K562 (cell line): ENCODE data around the gene M6PR. TPM values are rescaled to one million over a fixed set of nuclear protein-coding genes. Genes with fewer than 3 reads are reported as not detected.

ENCODE experiments used
- GATAD2A ChIP-seq: fragments of 450-650 bp; IDR thresholded peaks from 2 replicates; pipeline ENCODE4 v1.6.1; 2017
- NFIX ChIP-seq: fragments of 250-450 bp; sonication (Bioruptor Pico); IDR thresholded peaks from 2 replicates; pipeline ENCODE4 v1.4.0; 2020; ENCODE audit warnings: low read depth, mild to moderate bottlenecking, moderate library complexity
- SNIP1 ChIP-seq: fragments of 450-650 bp; IDR thresholded peaks from 2 replicates; pipeline ENCODE4 v1.7.1; 2017; ENCODE audit warnings: low read depth, mild to moderate bottlenecking
- ZNF407 ChIP-seq: fragments of 450-650 bp; IDR thresholded peaks from 2 replicates; pipeline ENCODE4 v1.6.1; 2016; ENCODE audit warnings: low read depth
- ZNF79 ChIP-seq: fragments of 250-450 bp; sonication (Bioruptor Pico); IDR thresholded peaks from 2 replicates; pipeline ENCODE4 v1.4.0; 2020; ENCODE audit warnings: low read depth, mild to moderate bottlenecking, moderate library complexity
- polyA plus RNA-seq, 8 experiments: library from polyadenylated mRNA; depleted of rRNA in 4 of 8; stranded (reverse) in 5 of 8; unstranded in 3 of 8; fragments of >200 nt; fragmentation: Nextera tagmentation in 2 of 8; fragmentation: Illumina TruSeq in 1 of 8; extraction: Ambion mirVana in 2 of 8; extraction: Trizol in 1 of 8; gene quantifications; 2 replicates each; pipeline versions ENCODE4 v1.2.1 to v1.2.3, GENCODE V29; 2011 to 2014; ENCODE audit warnings: inconsistent platforms in 1 of 8, missing spikeins in 1 of 8
- total RNA-seq, 7 experiments: library from RNA; depleted of rRNA in 6 of 7; stranded (reverse); fragments of >200 nt in 6 of 7; fragmentation: Illumina TruSeq in 2 of 7; extraction: Trizol in 2 of 7; gene quantifications; 2 replicates each; pipeline versions ENCODE4 v1.2.1 to v1.2.3, GENCODE V29; 2011 to 2021; ENCODE audit warnings: low replicate concordance in 1 of 7

Gene M6PR
- total and polyA plus RNA-seq, 9 of the 15 experiments (the other 6 are each of a cell fraction or from before 2014, with no cell fraction given) = 78.6 to 159 (median 112) TPM

- no peak for TF ChIP-seq ZNF407
- no peak for TF ChIP-seq ZNF79
- no peak for TF ChIP-seq GATAD2A
- TF ChIP-seq SNIP1 = no peak
- TF ChIP-seq NFIX (CRISPR knock-in tag) = no peak
- TF ChIP-seq, all 486 proteins: peak for 0
These were observed 31.7 kb downstream of the M6PR start (continued) for GRCh38 chr12:8917751-8918150.
